NCI-H146 (cell line): ENCODE data around the gene PPP1R14C.

Source experiments
- DNase-seq: peaks from one replicate; lab custom pipeline; 2025; lab: John Stamatoyannopoulos, UW

PPP1R14C gene

GRCh38 chr6:150250826-150251225 lies 108.0 kb downstream of the PPP1R14C start:
- peak; percentile 40 for DNase-seq

GRCh38 chr6:150251566-150252186 lies 108.8 kb downstream of the PPP1R14C start:
- peak; percentile 87 for DNase-seq

DNA sequence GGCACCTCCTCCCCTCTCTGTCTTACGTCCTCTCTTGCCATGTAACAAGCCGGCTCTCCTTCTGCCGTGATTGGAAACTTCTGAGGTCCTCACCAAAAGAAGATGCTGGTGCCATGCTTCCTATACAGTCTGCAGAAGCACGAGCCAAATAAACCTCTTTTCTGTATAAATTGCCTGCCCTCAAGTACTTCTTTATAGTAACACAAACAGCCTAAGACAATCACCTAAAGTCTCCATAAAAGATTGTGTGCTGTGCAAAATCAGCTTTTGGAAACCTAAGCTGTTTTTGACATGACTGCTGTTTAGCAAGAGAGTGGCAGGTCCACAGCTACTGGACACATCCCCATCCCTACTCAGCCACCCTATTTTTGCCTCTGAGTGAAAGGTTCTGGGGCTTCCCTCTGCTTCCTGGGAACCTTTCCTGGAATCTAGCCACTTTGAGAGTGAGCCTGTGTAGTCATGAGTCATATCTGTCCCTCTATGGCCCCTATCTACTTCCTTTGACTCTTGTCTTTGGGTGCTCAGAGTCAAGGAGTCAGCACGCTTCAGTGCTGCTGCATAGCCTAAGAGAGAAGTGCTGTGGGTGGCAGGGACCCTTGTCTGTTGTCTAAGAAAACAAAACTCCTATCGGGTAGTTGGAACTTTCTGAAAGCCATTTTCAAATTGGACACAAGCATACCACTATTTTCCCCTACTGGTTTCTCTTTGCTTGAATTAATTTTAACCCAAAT lies 110.0 kb downstream of the PPP1R14C start:
- no peak for DNase-seq

- no peak for DNase-seq
Measured at GRCh38 chr6:150253489-150253888, 110.6 kb downstream of the PPP1R14C start.

- no peak for DNase-seq
Measured at GRCh38 chr6:150254770-150255169, 111.9 kb downstream of the PPP1R14C start.

- no peak for DNase-seq
Measured at GRCh38 chr6:150255840-150256239, 113.0 kb downstream of the PPP1R14C start.

GRCh38 chr6:150256618-150257272 lies 113.9 kb downstream of the PPP1R14C start:
- DNase-seq, result no peak

DNA sequence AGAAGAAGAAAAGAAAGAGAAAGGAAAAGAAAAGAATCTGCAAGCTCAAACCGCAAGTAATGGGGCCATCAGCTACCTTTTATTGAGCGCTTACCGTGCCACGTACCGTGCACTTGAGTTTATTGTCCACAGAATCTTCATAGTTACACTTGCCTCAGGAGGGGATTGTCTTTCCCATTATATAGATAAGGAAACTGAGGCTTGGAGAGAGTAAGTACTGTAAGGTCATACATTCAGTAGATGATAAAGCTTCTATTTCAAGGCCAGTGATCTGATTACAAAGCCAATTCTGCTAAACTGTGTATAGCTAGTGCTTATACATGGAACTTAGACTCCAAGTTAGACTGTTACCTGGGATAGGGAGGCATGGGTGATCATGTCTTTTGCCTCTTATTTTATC lies 115.5 kb downstream of the PPP1R14C start:
- DNase-seq, result no peak

- DNase-seq, result no peak
Measured at GRCh38 chr6:150260931-150261330, 118.1 kb downstream of the PPP1R14C start.

DNA sequence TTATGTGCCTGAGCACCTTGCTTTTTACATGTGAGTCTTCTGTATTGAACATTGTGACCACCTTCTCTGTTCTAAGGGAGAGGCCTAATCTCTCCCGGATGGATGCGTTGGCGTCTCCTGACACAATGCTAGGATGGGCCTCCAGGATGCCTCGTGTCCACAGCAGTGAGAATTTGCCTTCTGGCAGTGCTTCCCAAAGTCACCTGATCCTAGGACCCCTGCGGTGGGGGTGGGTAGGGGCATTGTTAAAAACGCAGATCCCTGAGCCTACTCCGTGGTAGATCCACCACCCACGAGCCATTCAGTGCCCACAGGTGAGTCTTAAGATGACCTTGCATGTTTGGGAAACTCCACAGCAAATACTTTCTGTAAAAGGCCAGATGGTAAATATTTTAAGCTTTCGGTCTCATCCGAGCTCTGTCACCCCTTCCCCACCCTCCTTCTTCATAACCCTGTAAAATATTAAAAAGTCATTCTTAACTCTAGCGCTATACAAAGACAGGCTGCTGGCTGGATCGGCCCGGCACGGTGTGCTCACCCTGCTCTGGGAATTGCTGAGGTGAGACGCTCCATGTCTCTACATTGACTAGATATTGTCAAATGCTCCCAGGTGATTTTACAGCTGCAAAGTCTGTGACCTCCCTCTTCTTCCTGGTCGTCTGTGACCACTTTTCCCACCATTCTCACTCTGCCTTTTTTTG lies 119.3 kb downstream of the PPP1R14C start:
- peak; percentile 41 for DNase-seq

DNA sequence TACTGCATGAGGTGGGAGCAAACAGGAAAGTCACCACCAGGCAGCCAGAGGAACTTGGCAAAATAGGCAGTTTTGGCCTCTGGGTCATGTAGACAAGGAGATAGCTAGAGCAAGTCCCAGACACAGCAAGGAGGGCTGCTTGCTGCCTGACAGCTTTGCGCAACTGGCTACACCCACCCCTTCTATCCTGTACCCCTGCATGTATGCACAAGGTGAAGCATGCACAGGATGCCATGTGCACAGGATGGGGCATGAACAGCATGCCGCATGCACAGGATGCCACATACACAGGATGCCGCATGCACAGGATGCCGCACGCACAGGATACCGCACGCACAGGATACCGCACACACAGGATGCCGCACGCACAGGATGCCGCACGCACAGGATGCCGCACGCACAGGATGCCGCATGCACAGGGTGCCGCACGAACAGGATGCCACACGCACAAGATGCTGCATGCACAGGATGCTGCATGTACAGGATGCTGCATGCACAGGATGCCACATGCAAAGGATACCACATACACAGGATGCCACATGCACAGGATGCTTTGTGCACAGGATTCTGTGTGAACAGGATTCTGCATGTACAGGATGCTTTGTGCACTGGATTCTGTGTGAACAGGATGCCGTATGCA lies 121.0 kb downstream of the PPP1R14C start:
- no peak for DNase-seq

GRCh38 chr6:150266309-150266708 lies 123.5 kb downstream of the PPP1R14C start:
- DNase-seq, result no peak

DNA sequence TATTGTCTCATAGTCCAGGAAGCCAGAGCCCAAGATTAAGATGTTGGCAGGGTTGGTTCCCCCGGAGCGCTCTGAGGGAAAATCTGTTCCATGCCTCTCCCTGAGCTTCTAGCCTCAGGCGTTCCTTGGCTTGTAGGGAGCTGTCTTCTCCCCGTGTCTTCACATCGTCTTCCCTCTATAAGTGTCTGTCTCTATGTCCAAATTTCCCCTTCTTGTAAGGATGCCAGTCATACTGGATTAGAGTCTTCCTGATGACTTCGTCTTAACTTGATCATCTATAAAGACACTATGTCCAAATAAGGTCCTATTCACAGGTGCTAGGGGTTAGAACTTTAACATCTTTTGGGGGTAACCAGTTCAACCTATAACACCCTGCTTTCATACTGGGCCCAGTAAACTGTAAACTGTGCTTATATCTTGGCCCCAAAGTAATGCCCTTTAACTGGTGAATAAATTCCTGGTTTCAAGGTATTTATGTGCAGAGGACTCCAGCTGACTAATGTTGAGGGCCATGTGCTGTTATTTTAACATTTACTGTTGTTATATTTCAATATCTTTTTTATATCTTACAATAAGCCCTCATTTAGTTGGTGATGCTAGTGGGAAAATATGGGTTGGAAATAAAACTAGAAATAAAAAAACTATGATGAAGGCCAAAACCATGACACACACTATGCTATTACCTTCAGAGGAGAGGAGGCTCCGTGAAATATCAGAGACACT lies 124.3 kb downstream of the PPP1R14C start:
- no peak for DNase-seq

DNA sequence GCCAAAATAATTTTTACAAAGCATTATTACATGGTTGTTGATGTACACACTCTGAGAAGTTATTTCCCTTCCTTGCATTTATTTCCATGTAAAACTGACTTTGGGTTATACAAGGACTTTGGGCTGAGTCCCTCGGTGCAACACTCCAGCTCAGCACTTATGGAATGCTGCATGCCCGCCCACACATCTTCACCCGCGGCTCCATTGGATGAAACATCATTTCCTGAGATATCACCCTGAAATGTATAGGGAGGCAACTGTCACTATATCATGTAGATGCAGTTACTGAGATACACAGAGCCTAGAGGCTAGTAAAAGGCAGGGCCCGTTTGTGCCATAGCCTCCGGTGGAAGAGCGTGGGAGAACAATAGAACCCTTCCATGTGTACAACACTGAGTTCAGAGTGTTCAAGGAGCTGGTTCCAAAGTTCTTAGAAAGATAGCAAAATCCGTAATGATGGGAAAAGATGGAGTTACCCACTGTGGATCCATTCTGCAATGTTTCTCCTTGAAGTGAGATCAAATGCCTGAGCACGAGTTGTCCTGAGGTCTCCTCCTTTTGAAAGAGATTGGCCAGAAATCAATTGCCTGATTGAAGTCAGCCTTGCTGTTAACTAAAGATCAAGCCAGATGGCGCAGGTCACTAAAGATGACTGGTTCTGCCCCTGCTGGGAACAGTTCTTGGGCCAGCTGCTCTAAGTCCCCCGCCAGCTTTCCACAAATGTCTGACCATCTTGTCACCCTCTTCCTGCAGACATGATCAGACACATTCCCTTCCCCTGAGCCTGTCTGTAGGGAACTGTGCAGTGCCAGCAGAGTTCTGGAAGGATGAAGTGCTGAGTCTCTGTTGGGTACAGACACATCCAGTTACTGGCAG lies 125.1 kb downstream of the PPP1R14C start:
- DNase-seq, result no peak

- DNase-seq, result peak; percentile 46
Measured at GRCh38 chr6:150269130-150269856, 126.4 kb downstream of the PPP1R14C start.

GRCh38 chr6:150269857-150270223 lies 127.0 kb downstream of the PPP1R14C start:
- no peak for DNase-seq

DNA sequence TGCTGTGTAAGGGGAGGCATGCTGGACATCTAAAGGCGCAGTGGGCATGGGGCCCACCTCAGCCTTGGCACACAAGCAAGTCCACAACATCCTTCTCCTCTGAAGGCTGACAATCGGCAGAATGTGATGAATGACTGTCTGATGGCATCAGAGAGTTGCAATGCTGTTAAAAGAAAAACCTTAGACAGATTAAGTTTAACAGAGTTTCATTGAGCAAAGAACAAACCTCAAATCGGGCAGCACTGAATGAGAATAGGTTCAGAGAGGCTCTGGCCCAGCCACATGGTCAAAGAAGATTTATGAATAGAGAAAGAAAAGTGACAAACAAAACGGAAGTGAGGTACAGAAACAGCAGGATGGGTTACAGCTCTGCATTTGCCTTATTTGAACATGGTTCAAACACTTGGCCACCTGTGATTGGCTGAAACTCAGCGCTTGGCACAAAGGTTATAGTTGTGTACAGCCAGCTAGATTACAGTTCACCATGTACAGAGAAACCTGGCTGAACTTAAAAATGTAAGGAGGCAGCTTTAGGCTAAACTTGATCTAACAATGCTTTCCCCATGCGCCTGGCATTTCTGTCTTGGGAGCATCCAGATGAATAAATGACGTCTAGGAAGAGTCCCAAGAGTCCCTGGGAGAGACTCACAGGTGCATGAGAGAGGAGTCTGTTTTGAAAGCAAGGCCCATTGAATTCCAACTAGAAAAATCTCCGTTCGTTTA lies 127.6 kb downstream of the PPP1R14C start:
- no peak for DNase-seq

DNA sequence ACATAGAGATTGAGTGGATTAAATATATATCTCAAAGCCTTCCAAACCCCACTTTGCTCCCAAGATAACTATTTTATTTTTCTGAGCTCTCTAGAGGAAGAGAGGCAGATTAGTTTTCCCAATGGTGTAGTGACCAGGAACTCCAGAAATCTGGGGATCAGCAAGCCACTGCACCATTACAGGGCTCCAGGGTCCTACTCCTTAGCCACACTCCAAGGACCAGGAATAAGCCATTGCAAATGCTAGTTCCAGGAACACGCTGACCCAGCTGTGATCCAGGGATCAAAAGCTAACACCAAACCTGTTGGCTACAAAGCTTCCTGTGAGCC lies 128.3 kb downstream of the PPP1R14C start:
- DNase-seq, result no peak
